HG03575 (cell line): ENCODE data around the gene EIF4E2.
"Not testable (repeated sequence)": the region's sequence is repeated elsewhere in the genome, so short reads cannot be mapped to it uniquely, and the experiment has no call there.

Experiments
- ATAC-seq: cut with Tn5 transposase; IDR thresholded peaks from one replicate; pipeline ENCODE4 v1.9.1; 2021; ENCODE audit not compliant: unreplicated experiment, insufficient number of reproducible peaks, low FRiP score; ENCODE audit errors: extremely low read depth

EIF4E2 gene

GRCh38 chr2:232521098-232521497 lies 29.4 kb upstream of the EIF4E2 start:
- no peak for ATAC-seq

GRCh38 chr2:232521959-232522622 lies 28.4 kb upstream of the EIF4E2 start:
- ATAC-seq, result no peak

GRCh38 chr2:232522623-232523401 lies 27.7 kb upstream of the EIF4E2 start:
- no peak for ATAC-seq

GRCh38 chr2:232523402-232523681 lies 27.1 kb upstream of the EIF4E2 start:
- ATAC-seq, result no peak

- no peak for ATAC-seq
Measured at GRCh38 chr2:232523682-232524597, 26.5 kb upstream of the EIF4E2 start.

- ATAC-seq, result no peak
Measured at GRCh38 chr2:232524771-232525170, 25.7 kb upstream of the EIF4E2 start.

GRCh38 chr2:232525199-232525598 lies 25.3 kb upstream of the EIF4E2 start:
- ATAC-seq, result no peak

- ATAC-seq, result no peak
Measured at GRCh38 chr2:232525791-232526371, 24.6 kb upstream of the EIF4E2 start, which contains the start of gene CHRND. Gene CHRND, plus strand, starts transcription at chr2:232526160. Its CDS starts 56 bp downstream, at chr2:232526216.

GRCh38 chr2:232526372-232526941 lies 24.0 kb upstream of the EIF4E2 start:
- ATAC-seq, result no peak

GRCh38 chr2:232527905-232528470 lies 22.5 kb upstream of the EIF4E2 start:
- ATAC-seq, result no peak

- no peak for ATAC-seq
Measured at GRCh38 chr2:232528746-232529460, 21.6 kb upstream of the EIF4E2 start.

GRCh38 chr2:232529806-232530547 lies 20.5 kb upstream of the EIF4E2 start:
- ATAC-seq, result no peak

- ATAC-seq, result no peak
Measured at GRCh38 chr2:232530626-232531260, 19.7 kb upstream of the EIF4E2 start.

- ATAC-seq, result no peak
Measured at GRCh38 chr2:232532419-232532818, 18.1 kb upstream of the EIF4E2 start.

GRCh38 chr2:232532821-232533220 lies 17.7 kb upstream of the EIF4E2 start:
- not testable (repeated sequence) for ATAC-seq

- no peak for ATAC-seq
Measured at GRCh38 chr2:232533944-232534710, 16.4 kb upstream of the EIF4E2 start.
